GM12891 (cell line): Measurements from ENCODE around the gene ABHD4.

Source experiments
- POLR2AphosphoS5 ChIP-seq: IDR thresholded peaks from 2 replicates; pipeline ENCODE4 v1.6.1; 2011; ENCODE audit warnings: low read depth, low read length, control low read depth
- TAF1 ChIP-seq: IDR thresholded peaks from 2 replicates; pipeline ENCODE4 v1.6.1; 2011; ENCODE audit warnings: low read depth, low read length, control low read depth

DNA sequence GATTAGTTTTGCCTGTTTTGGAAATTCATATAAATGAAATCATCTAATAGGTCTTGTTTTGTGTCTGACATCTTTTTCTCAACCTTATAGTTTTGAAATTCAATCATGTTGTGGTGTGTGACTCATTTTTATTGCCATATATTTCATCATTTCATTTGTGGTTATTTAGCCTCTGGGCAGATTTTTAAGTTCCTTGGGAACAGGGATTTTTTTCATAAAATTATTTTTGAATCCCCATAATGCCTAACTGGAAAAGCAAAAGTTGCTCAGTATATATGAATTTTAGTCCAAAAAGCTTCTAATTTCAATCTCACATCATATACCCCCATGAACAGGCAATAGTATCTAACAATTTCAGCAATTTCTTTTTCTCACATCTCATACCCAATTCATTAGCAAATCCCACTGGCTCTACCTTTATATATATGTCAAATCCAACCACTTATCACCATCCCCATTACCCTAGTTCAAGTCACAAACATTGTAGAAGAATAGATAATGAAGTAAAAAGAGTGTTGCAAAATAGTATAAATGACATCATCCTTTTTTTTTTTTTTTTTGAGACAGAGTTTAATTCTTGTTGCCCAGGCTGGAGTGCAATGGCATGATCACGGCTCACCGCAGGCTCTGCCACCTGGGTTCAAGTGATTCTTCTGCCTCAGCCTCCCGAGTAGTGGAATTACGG, 48.6 kb downstream of the ABHD4 start:
- TF ChIP-seq TAF1 = no peak
- no peak for TF ChIP-seq POLR2AphosphoS5
